T-helper 2 cell treated with Interferon-gamma antibody and Interleukin-4, amounts not matched to agents 5 μg/mL and 100 μg/mL, for 36 hours (primary cell): ENCODE results near the gene LIG3.

Experiments used
- DNase-seq: peaks from one replicate; pipeline ENCODE4 v3.0.0; 2021; ENCODE audit warnings: low spot score
- H3K27ac Mint-ChIP-seq: one replicate; pipeline ENCODE4 v1.8.0; 2021; ENCODE audit warnings: mild to moderate bottlenecking, mixed read lengths
- H3K27me3 Mint-ChIP-seq: one replicate; pipeline ENCODE4 v1.8.0; 2021; ENCODE audit warnings: low read depth, mixed read lengths
- H3K36me3 Mint-ChIP-seq: one replicate; pipeline ENCODE4 v1.8.0; 2021; ENCODE audit warnings: low read depth, mixed read lengths
- H3K4me1 Mint-ChIP-seq: one replicate; pipeline ENCODE4 v1.8.0; 2021; ENCODE audit warnings: low read depth, mixed read lengths
- H3K4me3 Mint-ChIP-seq: one replicate; pipeline ENCODE4 v1.8.0; 2022; ENCODE audit warnings: mild to moderate bottlenecking, moderate library complexity, mixed read lengths
- H3K9me3 Mint-ChIP-seq: one replicate; pipeline ENCODE4 v1.8.0; 2021; ENCODE audit warnings: mixed read lengths

Gene LIG3

DNA sequence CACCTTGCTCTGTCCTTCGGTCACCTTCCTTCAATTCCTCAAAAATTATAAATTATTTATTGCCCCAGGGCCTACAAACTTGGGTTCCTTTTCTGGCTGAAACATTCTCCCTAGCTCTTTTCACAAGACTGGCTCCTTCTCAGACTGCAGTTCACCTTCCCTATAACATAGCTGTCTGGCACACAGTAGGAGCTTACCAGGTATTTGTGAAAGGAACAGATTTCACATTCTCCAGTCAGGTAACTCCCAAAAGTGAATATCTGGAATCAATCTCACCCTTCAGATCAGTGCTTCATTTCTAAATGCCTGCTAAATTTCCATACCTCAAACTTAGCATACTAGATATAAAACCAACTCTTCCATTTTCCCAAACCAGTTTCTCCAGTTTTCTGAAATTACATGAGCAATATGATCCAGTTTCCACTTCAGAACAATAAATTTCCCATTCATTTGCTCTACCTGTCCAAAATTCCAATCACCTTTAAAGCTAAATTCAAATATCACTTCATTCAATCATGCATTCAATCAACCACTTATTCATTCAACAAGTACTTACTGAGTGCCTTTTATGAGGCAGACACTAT is 77.1 kb downstream of the LIG3 start:
- no peak for DNase-seq
- Mint-ChIP-seq H3K4me3 (no peak overlapping the region), H3K4me1 (peaks cover 30% of the 10 kb centered on the region), H3K36me3 (peaks cover 45% of the 10 kb centered on the region), H3K9me3 (no peaks in the 10 kb centered on the region), H3K27ac (no peak overlapping the region), H3K27me3 (no peaks in the 10 kb centered on the region)
